Myocyte (in vitro differentiated cells): ENCODE results near the gene ERBB4. TPM values are rescaled to one million over a fixed set of nuclear protein-coding genes. Genes with fewer than 3 reads are reported as not detected.
A peak's percentile ranks its signal among the peaks of the same experiment; 100 is the strongest.

ENCODE experiments used
- DNase-seq: peaks from one replicate; pipeline ENCODE4 v3.0.0-alpha.2; 2012; ENCODE audit warnings: low read depth
- total RNA-seq: library from RNA; depleted of rRNA; stranded (reverse); fragments of >200 nt; gene quantifications from 2 replicates; pipeline ENCODE4 v1.2.3, GENCODE V29; 2014

Gene ERBB4
- total RNA-seq, 1 donor from 2014 or later: 0.16 TPM

GRCh38 chr2:211837206-211837605 lies 701.4 kb downstream of the ERBB4 start:
- DNase-seq: no peak

- DNase-seq: no peak
These were observed 702.2 kb downstream of the ERBB4 start for GRCh38 chr2:211836409-211836808.

- no peak for DNase-seq
These were observed 702.9 kb downstream of the ERBB4 start for GRCh38 chr2:211835695-211836094.

GRCh38 chr2:211833582-211834279 lies 704.9 kb downstream of the ERBB4 start:
- no peak for DNase-seq

- DNase-seq: no peak
These were observed 708.9 kb downstream of the ERBB4 start for GRCh38 chr2:211829725-211830124.

- DNase-seq: no peak
These were observed 714.6 kb downstream of the ERBB4 start for GRCh38 chr2:211823886-211824479.

- no peak for DNase-seq
These were observed 715.8 kb downstream of the ERBB4 start for GRCh38 chr2:211822686-211823335.

GRCh38 chr2:211816754-211817153 lies 721.8 kb downstream of the ERBB4 start:
- DNase-seq: no peak

GRCh38 chr2:211812587-211812986 lies 726.0 kb downstream of the ERBB4 start:
- no peak for DNase-seq

- DNase-seq: no peak
These were observed 735.9 kb downstream of the ERBB4 start for GRCh38 chr2:211802666-211803065.

- no peak for DNase-seq
These were observed 738.6 kb downstream of the ERBB4 start for GRCh38 chr2:211800001-211800400.

- no peak for DNase-seq
These were observed 739.7 kb downstream of the ERBB4 start for GRCh38 chr2:211798868-211799267.

GRCh38 chr2:211793690-211794089 lies 744.9 kb downstream of the ERBB4 start:
- no peak for DNase-seq

GRCh38 chr2:211789982-211790381 lies 748.6 kb downstream of the ERBB4 start:
- DNase-seq: no peak

- DNase-seq: no peak
These were observed 771.9 kb downstream of the ERBB4 start for GRCh38 chr2:211766689-211767088.

GRCh38 chr2:211762479-211762878 lies 776.1 kb downstream of the ERBB4 start:
- DNase-seq: no peak

- DNase-seq: no peak
These were observed 778.5 kb downstream of the ERBB4 start for GRCh38 chr2:211760103-211760502.

GRCh38 chr2:211756266-211756665 lies 782.3 kb downstream of the ERBB4 start:
- no peak for DNase-seq

GRCh38 chr2:211755187-211755586 lies 783.4 kb downstream of the ERBB4 start:
- DNase-seq: no peak

- DNase-seq: no peak
These were observed 786.8 kb downstream of the ERBB4 start for GRCh38 chr2:211751848-211752247.

- no peak for DNase-seq
These were observed 790.3 kb downstream of the ERBB4 start for GRCh38 chr2:211748339-211748738.

- peak; percentile 74 for DNase-seq
These were observed 793.1 kb downstream of the ERBB4 start for GRCh38 chr2:211745295-211746097.
